Fibroblast of lung (primary cell): ENCODE measurements around the gene CBL.
A peak's percentile ranks its signal among the peaks of the same experiment; 100 is the strongest.

ENCODE experiments used
- EZH2 ChIP-seq: IDR thresholded peaks from 2 replicates; pipeline ENCODE4 v1.5.1; 2012; ENCODE audit warnings: low read length, control low read depth, mild to moderate bottlenecking; ENCODE audit errors: missing control alignments
- TF ChIP-seq, protein P1 (sequence below), 2 donors: IDR thresholded peaks in 1 of 2; conservative IDR thresholded peaks in 1 of 2; 1 replicate in 1 of 2; 2 replicates in 1 of 2; pipeline ENCODE4 v1.5.1; 2011 to 2012; ENCODE audit warnings: low read length in 2 of 2, control low read depth in 1 of 2, inconsistent platforms in 1 of 2, low read depth in 1 of 2, mild to moderate bottlenecking in 1 of 2

DNA sequence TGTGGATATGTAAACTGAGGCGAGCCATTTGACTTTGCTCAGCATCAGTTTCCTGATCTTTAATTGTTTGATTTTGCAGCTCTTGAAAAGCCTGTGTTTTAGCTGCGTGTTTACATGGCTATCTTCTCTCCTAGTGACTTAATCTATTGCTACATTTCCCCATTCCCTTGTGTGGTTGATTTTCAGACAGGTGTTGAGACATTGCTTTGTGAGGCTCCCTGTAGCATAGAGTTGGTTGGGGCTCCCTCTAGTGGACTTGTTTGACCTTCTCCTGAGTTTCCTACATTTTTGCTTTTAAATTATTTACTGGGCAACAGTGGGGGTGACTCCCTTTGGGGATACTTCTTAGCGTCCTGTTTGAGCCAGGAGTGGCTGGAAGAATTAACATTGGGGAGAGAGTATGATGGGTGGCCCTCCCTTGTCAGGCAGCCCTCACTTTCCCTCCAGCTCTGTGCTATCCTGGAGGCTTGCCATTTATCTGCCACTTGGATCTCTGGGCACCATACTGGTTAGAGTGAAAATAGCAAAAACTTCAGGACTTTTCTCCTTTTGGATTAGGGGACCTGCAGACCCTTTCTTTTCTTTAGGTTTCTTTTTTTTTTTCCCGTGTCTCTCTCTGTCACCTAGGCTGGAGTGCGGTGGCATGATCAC, 9.2 kb upstream of the CBL start:
- TF ChIP-seq, protein P1, sequence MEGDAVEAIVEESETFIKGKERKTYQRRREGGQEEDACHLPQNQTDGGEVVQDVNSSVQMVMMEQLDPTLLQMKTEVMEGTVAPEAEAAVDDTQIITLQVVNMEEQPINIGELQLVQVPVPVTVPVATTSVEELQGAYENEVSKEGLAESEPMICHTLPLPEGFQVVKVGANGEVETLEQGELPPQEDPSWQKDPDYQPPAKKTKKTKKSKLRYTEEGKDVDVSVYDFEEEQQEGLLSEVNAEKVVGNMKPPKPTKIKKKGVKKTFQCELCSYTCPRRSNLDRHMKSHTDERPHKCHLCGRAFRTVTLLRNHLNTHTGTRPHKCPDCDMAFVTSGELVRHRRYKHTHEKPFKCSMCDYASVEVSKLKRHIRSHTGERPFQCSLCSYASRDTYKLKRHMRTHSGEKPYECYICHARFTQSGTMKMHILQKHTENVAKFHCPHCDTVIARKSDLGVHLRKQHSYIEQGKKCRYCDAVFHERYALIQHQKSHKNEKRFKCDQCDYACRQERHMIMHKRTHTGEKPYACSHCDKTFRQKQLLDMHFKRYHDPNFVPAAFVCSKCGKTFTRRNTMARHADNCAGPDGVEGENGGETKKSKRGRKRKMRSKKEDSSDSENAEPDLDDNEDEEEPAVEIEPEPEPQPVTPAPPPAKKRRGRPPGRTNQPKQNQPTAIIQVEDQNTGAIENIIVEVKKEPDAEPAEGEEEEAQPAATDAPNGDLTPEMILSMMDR (conservative IDR thresholded peaks at IDR 0.05 in 1 of 2, IDR thresholded peaks at IDR 0.05 in 1 of 2; ENCODE audit: low read depth in 1 of 2, low read length in 2 of 2), result peak; percentile 84 to 89
- TF ChIP-seq EZH2, result no peak
